ENCODE results near the gene CNPY1. TPM values are rescaled to one million over a fixed set of nuclear protein-coding genes. Genes with fewer than 3 reads are reported as not detected.

Gene CNPY1
- total and polyA plus RNA-seq, 2 experiments from 2014 or later: 0.15 TPM; not detected in 1

DNA sequence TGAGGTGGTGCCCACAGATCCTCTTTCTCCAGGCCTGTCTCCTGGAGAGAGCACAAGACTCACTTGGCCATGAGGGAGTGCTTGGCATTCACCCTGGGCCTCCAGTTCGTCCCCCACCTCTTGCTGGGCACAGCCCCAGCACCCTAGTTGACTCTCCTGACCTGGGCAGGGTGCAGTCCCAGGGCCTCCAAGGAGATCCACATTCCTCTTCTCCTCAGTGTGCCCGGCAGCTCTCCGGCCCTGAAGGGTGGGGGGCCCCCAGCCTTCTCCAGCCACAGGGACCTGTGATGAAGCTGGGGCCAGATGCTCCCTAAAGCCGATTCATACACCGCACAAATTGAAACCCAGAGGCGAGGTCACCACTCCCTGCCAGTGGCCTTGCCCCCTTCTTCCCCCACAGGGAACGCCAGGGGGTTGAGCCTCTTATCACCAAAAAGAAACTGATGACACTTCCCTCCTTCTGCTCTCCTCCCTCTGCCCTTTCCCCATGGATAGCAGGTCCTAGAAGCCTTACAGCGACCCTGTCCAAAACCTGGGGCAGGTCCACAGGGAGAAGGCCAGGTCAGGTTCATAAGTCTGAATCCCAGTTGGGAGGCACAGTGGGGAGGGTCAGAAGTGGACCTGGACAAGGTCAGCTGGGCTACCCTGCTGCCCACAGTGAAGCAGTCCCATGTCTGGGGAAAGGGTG, 85.3 kb downstream of the CNPY1 start:
- Histone ChIP-seq H3K36me3 (no peaks in the 10 kb centered on the region), H3K4me3 (no peak overlapping the region), H3K27me3 (peaks cover 97% of the 10 kb centered on the region), H3K9me3 (ENCODE audit: low read depth) (no peaks in the 10 kb centered on the region), H3K4me1 (ENCODE audit: low read depth) (no peaks in the 10 kb centered on the region), H3K27ac (no peak overlapping the region)
- TF ChIP-seq CTCF (IDR thresholded peaks at IDR 0.05; ENCODE audit: low read depth, low read length): no peak
- DNase-seq (ENCODE audit: low read depth in 1 of 2, low spot score in 1 of 2): no peak

DNA sequence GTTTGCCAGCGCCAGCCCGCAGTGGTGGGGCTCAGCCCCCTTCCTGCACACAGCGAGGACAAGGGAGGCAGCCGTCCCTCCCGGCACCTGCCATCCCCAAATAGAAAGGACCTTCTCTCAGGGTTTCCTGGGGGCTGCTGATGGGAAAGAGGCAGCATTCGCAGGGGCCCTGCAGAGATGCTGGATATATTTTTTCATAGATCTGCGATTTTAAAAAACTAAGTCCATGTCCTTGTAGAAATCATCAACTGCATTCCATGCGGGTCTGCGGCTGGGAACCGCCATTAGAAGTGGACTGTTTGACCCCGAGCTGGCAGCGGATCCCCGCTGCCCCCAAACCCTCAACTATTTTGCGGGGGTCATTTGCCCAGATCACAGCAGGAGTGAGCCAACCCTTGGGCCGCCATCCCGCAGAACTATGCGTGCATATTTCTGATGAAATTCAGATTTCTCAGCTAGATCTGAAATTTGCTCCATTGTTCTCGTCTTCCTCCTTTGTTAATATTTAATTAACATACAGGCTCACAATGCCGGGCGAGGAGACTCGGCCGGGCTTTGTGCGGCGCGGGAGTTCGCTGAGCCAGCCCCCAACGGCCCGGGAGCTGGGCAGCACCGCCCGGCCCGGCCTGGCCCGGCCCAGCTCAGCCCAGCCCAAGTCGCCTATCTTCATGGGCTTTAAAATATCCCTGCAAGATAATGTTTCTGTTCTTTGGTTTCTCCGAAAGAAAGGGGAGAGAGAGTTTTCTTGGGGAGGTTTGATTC, 86.5 kb downstream of the CNPY1 start:
- no peak for DNase-seq (ENCODE audit: low read depth in 1 of 2, low spot score in 1 of 2)
- Histone ChIP-seq H3K4me3 (no peak overlapping the region), H3K27ac (no peak overlapping the region)

GRCh38 chr7:155458878-155459699, 87.3 kb downstream of the CNPY1 start:
- Histone ChIP-seq H3K9me3 (ENCODE audit: low read depth) (no peaks in the 10 kb centered on the region), H3K4me3 (peak overlapping the region; percentile 14), H3K36me3 (no peaks in the 10 kb centered on the region), H3K27me3 (peaks cover 97% of the 10 kb centered on the region), H3K4me1 (ENCODE audit: low read depth) (no peaks in the 10 kb centered on the region), H3K27ac (no peak overlapping the region)
- no peak for TF ChIP-seq CTCF (IDR thresholded peaks at IDR 0.05; ENCODE audit: low read depth, low read length)
- DNase-seq (ENCODE audit: low read depth in 1 of 2, low spot score in 1 of 2): no peak

More for the DNA sequence above, 86.5 kb downstream of the CNPY1 start:
- no peaks in the 10 kb centered on the region for H3K9me3 ChIP-seq (ENCODE audit: low read depth)
- H3K36me3 ChIP-seq: no peaks in the 10 kb centered on the region
- no peak for TF ChIP-seq CTCF (IDR thresholded peaks at IDR 0.05; ENCODE audit: low read depth, low read length)
- peaks cover 97% of the 10 kb centered on the region for H3K27me3 ChIP-seq
- no peaks in the 10 kb centered on the region for H3K4me1 ChIP-seq (ENCODE audit: low read depth)

DNA sequence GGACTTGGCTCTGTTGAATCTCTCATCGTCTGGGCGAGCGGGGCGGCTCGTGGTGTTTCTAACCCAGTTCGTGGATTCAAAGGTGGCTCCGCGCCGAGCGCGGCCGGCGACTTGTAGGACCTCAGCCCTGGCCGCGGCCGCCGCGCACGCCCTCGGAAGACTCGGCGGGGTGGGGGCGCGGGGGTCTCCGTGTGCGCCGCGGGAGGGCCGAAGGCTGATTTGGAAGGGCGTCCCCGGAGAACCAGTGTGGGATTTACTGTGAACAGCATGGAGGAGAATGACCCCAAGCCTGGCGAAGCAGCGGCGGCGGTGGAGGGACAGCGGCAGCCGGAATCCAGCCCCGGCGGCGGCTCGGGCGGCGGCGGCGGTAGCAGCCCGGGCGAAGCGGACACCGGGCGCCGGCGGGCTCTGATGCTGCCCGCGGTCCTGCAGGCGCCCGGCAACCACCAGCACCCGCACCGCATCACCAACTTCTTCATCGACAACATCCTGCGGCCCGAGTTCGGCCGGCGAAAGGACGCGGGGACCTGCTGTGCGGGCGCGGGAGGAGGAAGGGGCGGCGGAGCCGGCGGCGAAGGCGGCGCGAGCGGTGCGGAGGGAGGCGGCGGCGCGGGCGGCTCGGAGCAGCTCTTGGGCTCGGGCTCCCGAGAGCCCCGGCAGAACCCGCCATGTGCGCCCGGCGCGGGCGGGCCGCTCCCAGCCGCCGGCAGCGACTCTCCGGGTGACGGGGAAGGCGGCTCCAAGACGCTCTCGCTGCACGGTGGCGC, 88.1 kb downstream of the CNPY1 start, which contains the start of gene EN2:
Gene EN2 (plus strand): TSS at position 19 of the 767 bp plus-strand sequence. CDS start 249 bp downstream, at position 268.
- Histone ChIP-seq H3K4me3 (peak within 1 kb of the TSS; percentile 50), H3K27ac (no peak within 1 kb of the TSS), H3K4me1 (ENCODE audit: low read depth) (no peaks in the 10 kb centered on the region), H3K9me3 (ENCODE audit: low read depth) (no peaks in the 10 kb centered on the region), H3K36me3 (no peaks in the 10 kb centered on the region), H3K27me3 (peaks cover 97% of the 10 kb centered on the region)
- TF ChIP-seq CTCF (IDR thresholded peaks at IDR 0.05; ENCODE audit: low read depth, low read length): no peak
- DNase-seq (ENCODE audit: low read depth in 1 of 2, low spot score in 1 of 2): peak in 1 of 2 donors; percentile 30

Data from cardiac muscle cell (in vitro differentiated cells and primary cell).